NCI-H526 treated with DMSO at 0.1 percent for 48 hours (cell line): ENCODE measurements around the gene CLNK.

Source experiments
- DNase-seq: peaks from one replicate; lab custom pipeline; 2025; lab: John Stamatoyannopoulos, UW

The CLNK gene

GRCh38 chr4:10701161-10701560 is 16.6 kb upstream of the CLNK start:
- no peak for DNase-seq

GRCh38 chr4:10698172-10698571 is 13.6 kb upstream of the CLNK start:
- no peak for DNase-seq

GRCh38 chr4:10697086-10697485 is 12.5 kb upstream of the CLNK start:
- peak; percentile 80 for DNase-seq

GRCh38 chr4:10696253-10696652 is 11.7 kb upstream of the CLNK start:
- no peak for DNase-seq

- no peak for DNase-seq
These were observed 10.3 kb upstream of the CLNK start for GRCh38 chr4:10694828-10695209.

GRCh38 chr4:10694151-10694827 is 9.7 kb upstream of the CLNK start:
- DNase-seq: no peak

- no peak for DNase-seq
These were observed 7.1 kb upstream of the CLNK start for GRCh38 chr4:10691651-10692050.

GRCh38 chr4:10690185-10690907 is 5.8 kb upstream of the CLNK start:
- no peak for DNase-seq

- no peak for DNase-seq
These were observed 4.3 kb upstream of the CLNK start for GRCh38 chr4:10688846-10689245.

- no peak for DNase-seq
These were observed 3.5 kb upstream of the CLNK start for GRCh38 chr4:10688022-10688421.

GRCh38 chr4:10687526-10687925 is 3.0 kb upstream of the CLNK start:
- DNase-seq: no peak

GRCh38 chr4:10682397-10682796 is 2.2 kb downstream of the CLNK start:
- no peak for DNase-seq

GRCh38 chr4:10677796-10678497 is 6.6 kb downstream of the CLNK start:
- no peak for DNase-seq

GRCh38 chr4:10673817-10674369 is 10.7 kb downstream of the CLNK start:
- DNase-seq: no peak

GRCh38 chr4:10672379-10672778 is 12.2 kb downstream of the CLNK start:
- DNase-seq: no peak

- DNase-seq: no peak
These were observed 12.8 kb downstream of the CLNK start for GRCh38 chr4:10671799-10672198.

GRCh38 chr4:10671366-10671765 is 13.2 kb downstream of the CLNK start:
- DNase-seq: no peak

- DNase-seq: no peak
These were observed 14.2 kb downstream of the CLNK start for GRCh38 chr4:10670321-10670720.

GRCh38 chr4:10667701-10668326 is 16.8 kb downstream of the CLNK start:
- DNase-seq: no peak

GRCh38 chr4:10666616-10667015 is 18.0 kb downstream of the CLNK start:
- no peak for DNase-seq

GRCh38 chr4:10664408-10664807 is 20.2 kb downstream of the CLNK start:
- DNase-seq: no peak

GRCh38 chr4:10662937-10663336 is 21.6 kb downstream of the CLNK start:
- DNase-seq: no peak
